A549 (cell line): Measurements from ENCODE around the gene C11orf87. TPM values are rescaled to one million over a fixed set of nuclear protein-coding genes. Genes with fewer than 3 reads are reported as not detected.

ENCODE experiments used
- ATAC-seq, 2 experiments: fragments of 200-7000 bp in 1 of 2; fragments of >200 bp in 1 of 2; cut with Nextera tagmentation in 1 of 2; cut with Tn5 transposase in 1 of 2; 3 replicates each; pipeline versions ENCODE4 v1.8.0 to v1.9.1; 2018 to 2020; ENCODE audit warnings: mild to moderate bottlenecking in 1 of 2, moderate library complexity in 1 of 2
- CTCF ChIA-PET: fragments of 300-600 bp; sonication (Branson Sonifier 250); formaldehyde crosslinking; extraction: SDS; loops from one replicate; lab custom pipeline; 2021; ENCODE audit warnings: antibody characterized with exemption, inconsistent platforms; lab: Yijun Ruan, JAX
- POLR2A ChIA-PET: fragments of 350-600 bp; formaldehyde crosslinking; extraction: SDS; loops from one replicate; lab custom pipeline; 2021; ENCODE audit warnings: antibody characterized with exemption, inconsistent platforms; lab: Yijun Ruan, JAX
- DNase-seq, 2 experiments: peaks; one replicate each; pipeline versions ENCODE4 v3.0.0 to v3.0.0-alpha.2; 2011 to 2016; ENCODE audit warnings: low read depth in 1 of 2, low spot score in 1 of 2
- FAIRE-seq: peaks from 2 replicates; lab custom pipeline; 2011; peaks lifted over from hg19 to GRCh38; lab: Jason Lieb, UNC
- H3K27ac ChIP-seq, 2 experiments: fragments of >200 bp; sonication (Bioruptor Twin); formaldehyde crosslinking; 3 replicates each; pipeline ENCODE4 v1.5.1; 2016 to 2017
- H3K4me1 ChIP-seq: fragments of >200 bp; sonication (Bioruptor Twin); formaldehyde crosslinking; 3 replicates; pipeline ENCODE4 v1.6.1; 2016
- H3K4me2 ChIP-seq: fragments of >200 bp; sonication (Bioruptor Twin); formaldehyde crosslinking; 3 replicates; pipeline ENCODE4 v1.6.1; 2016
- H3K4me3 ChIP-seq: fragments of >200 bp; sonication (Bioruptor Twin); formaldehyde crosslinking; 3 replicates; pipeline ENCODE4 v1.5.1; 2016
- H3K9me3 ChIP-seq: fragments of >200 bp; sonication (Bioruptor Twin); formaldehyde crosslinking; 3 replicates; pipeline ENCODE4 v1.6.1; 2016
- CBX8 ChIP-seq: fragments of 200-600 bp; sonication (generic); IDR thresholded peaks from 2 replicates; pipeline ENCODE4 v1.6.1; 2016
- CHD2 ChIP-seq: fragments of 150-350 bp; IDR thresholded peaks from 2 replicates; pipeline ENCODE4 v1.6.1; 2014; ENCODE audit warnings: low read length; ENCODE audit not compliant: partially characterized antibody
- FOSL2 ChIP-seq, 2 experiments: fragments of 450-650 bp in 1 of 2; fragments of >200 bp in 1 of 2; sonication (Bioruptor Twin) in 1 of 2; formaldehyde crosslinking; IDR thresholded peaks; 2 replicates each; pipeline versions ENCODE4 v1.5.0 to v1.6.1; 2016 to 2020; ENCODE audit warnings: mild to moderate bottlenecking in 1 of 2, moderate library complexity in 1 of 2
- FOXS1 ChIP-seq: fragments of 250-450 bp; sonication (Bioruptor Pico); IDR thresholded peaks from 2 replicates; pipeline ENCODE4 v1.5.0; 2020; ENCODE audit warnings: mild to moderate bottlenecking, moderate library complexity
- GATA3 ChIP-seq: IDR thresholded peaks from 2 replicates; pipeline ENCODE4 v1.6.1; 2012; ENCODE audit warnings: borderline replicate concordance
- HDAC2 ChIP-seq: fragments of 200-600 bp; sonication (generic); IDR thresholded peaks from 2 replicates; pipeline ENCODE4 v1.6.1; 2016
- KDM1A ChIP-seq: fragments of 200-600 bp; sonication (generic); IDR thresholded peaks from 2 replicates; pipeline ENCODE4 v1.6.1; 2016; ENCODE audit warnings: low read depth, mild to moderate bottlenecking
- MAFK ChIP-seq: fragments of 450-650 bp; IDR thresholded peaks from 2 replicates; pipeline ENCODE4 v1.6.1; 2014; ENCODE audit not compliant: partially characterized antibody
- MAZ ChIP-seq: fragments of 150-350 bp; IDR thresholded peaks from 2 replicates; pipeline ENCODE4 v1.6.1; 2014; ENCODE audit warnings: antibody characterized with exemption, low read depth, low read length, borderline replicate concordance
- MYC ChIP-seq: IDR thresholded peaks from 2 replicates; pipeline ENCODE4 v1.6.1; 2012; ENCODE audit warnings: mild to moderate bottlenecking, inconsistent platforms, low read length, improper control_type of control experiment, borderline replicate concordance
- NFE2L2 ChIP-seq: fragments of 150-350 bp; conservative IDR thresholded peaks from 2 replicates; pipeline ENCODE4 v1.6.1; 2014; ENCODE audit warnings: low read length
- NR3C1 ChIP-seq: fragments of >200 bp; sonication (Bioruptor Twin); formaldehyde crosslinking; IDR thresholded peaks from 3 replicates; pipeline ENCODE4 v1.6.1; 2017
- PHF8 ChIP-seq: fragments of 200-600 bp; sonication (generic); IDR thresholded peaks from 2 replicates; pipeline ENCODE4 v1.6.1; 2016; ENCODE audit warnings: low read depth, mild to moderate bottlenecking, antibody characterized with exemption, moderate library complexity, borderline replicate concordance
- POLR2A ChIP-seq: IDR thresholded peaks from 2 replicates; pipeline ENCODE4 v1.6.1; 2012; ENCODE audit warnings: mild to moderate bottlenecking, low read length
- RAD21 ChIP-seq, 2 experiments: fragments of >200 bp in 1 of 2; sonication (Bioruptor Twin) in 1 of 2; formaldehyde crosslinking in 1 of 2; IDR thresholded peaks in 1 of 2; conservative IDR thresholded peaks in 1 of 2; 2 replicates in 1 of 2; 3 replicates in 1 of 2; pipeline ENCODE4 v1.6.1; 2012 to 2018; ENCODE audit warnings: inconsistent platforms in 1 of 2
- RCOR1 ChIP-seq: fragments of 150-350 bp; IDR thresholded peaks from 2 replicates; pipeline ENCODE4 v1.6.1; 2014; ENCODE audit warnings: antibody characterized with exemption, low read length, low read depth
- RNF2 ChIP-seq: fragments of 200-600 bp; sonication (generic); IDR thresholded peaks from 2 replicates; pipeline ENCODE4 v1.6.1; 2016; ENCODE audit warnings: low read depth, mild to moderate bottlenecking, antibody characterized with exemption, moderate library complexity, borderline replicate concordance
- SMC3 ChIP-seq: fragments of >200 bp; sonication (Bioruptor Twin); formaldehyde crosslinking; IDR thresholded peaks from 3 replicates; pipeline ENCODE4 v1.6.1; 2018; ENCODE audit warnings: inconsistent platforms
- TFCP2L1 ChIP-seq: fragments of 250-450 bp; sonication (Bioruptor Pico); IDR thresholded peaks from 2 replicates; pipeline ENCODE4 v1.5.0; 2021; ENCODE audit warnings: mild to moderate bottlenecking
- TP53 ChIP-seq: fragments of 250-450 bp; sonication (Bioruptor Pico); IDR thresholded peaks from 2 replicates; pipeline ENCODE4 v1.5.0; 2021; ENCODE audit warnings: mild to moderate bottlenecking, moderate library complexity
- ZFP36 ChIP-seq: fragments of 450-650 bp; IDR thresholded peaks from 2 replicates; pipeline ENCODE4 v1.6.1; 2014; ENCODE audit warnings: borderline replicate concordance; ENCODE audit not compliant: partially characterized antibody
- ZSCAN20 ChIP-seq: fragments of 250-450 bp; sonication (Bioruptor Pico); IDR thresholded peaks from 2 replicates; pipeline ENCODE4 v1.8.0; 2022; ENCODE audit warnings: mild to moderate bottlenecking, moderate library complexity
- WGBS: methylation state at CpG from one replicate; pipeline ENCODE4 v1.1.6; 2017; ENCODE audit errors: missing lambda C conversion rate; 5-methylcytosine and 5-hydroxymethylcytosine counted together
- polyA minus RNA-seq: library from RNA; depleted of rRNA, polyadenylated mRNA; stranded (reverse); fragments of >200 nt; gene quantifications from 2 replicates; pipeline ENCODE4 v1.2.3, GENCODE V29; 2011; rRNA and poly(A)+ RNA removed
- polyA plus RNA-seq, 4 experiments: library from polyadenylated mRNA; depleted of rRNA in 3 of 4; stranded (reverse); fragments of >200 nt; fragmentation: RNase III in 1 of 4; extraction: RNeasy Plus Mini Kit Qiagen cat#74134 plus additional on column Dnase treatment in 1 of 4; gene quantifications; 2 replicates in 3 of 4; 3 replicates in 1 of 4; pipeline ENCODE4 v1.2.3, GENCODE V29; 2011 to 2017
- TF ChIP-seq, protein P1 (sequence below): fragments of 450-650 bp; IDR thresholded peaks from 2 replicates; pipeline ENCODE4 v1.6.1; 2014; ENCODE audit warnings: antibody characterized with exemption
- TF ChIP-seq, protein P2 (sequence below): fragments of 250-450 bp; sonication (Bioruptor Pico); IDR thresholded peaks from 2 replicates; pipeline ENCODE4 v1.5.0; 2020; ENCODE audit warnings: low read depth, mild to moderate bottlenecking, moderate library complexity
- TF ChIP-seq, protein P3 (sequence below): fragments of >200 bp; sonication (Bioruptor Twin); formaldehyde crosslinking; IDR thresholded peaks from 2 replicates; pipeline ENCODE4 v1.6.1; 2016
- TF ChIP-seq, protein P4 (sequence below): fragments of 150-350 bp; IDR thresholded peaks from 2 replicates; pipeline ENCODE4 v1.6.1; 2014; ENCODE audit warnings: low read depth, mild to moderate bottlenecking, low read length

The C11orf87 gene
- 0.04 and 0.07 TPM in 2 replicates for polyA plus RNA-seq (2011; rRNA removed)
- polyA plus RNA-seq (2012; cell fraction: cytosol; rRNA removed), result 0.01 TPM in 2 replicates
- polyA plus RNA-seq (2012; cell fraction: nucleus; rRNA removed), result 0.02 TPM in 1 of 2 replicates, not detected in the other
- polyA plus RNA-seq (2017; fragmentation: RNase III; extraction: RNeasy Plus Mini Kit Qiagen cat#74134 plus additional on column Dnase treatment), result 0.01 TPM in 2 of 3 replicates, not detected in the other
- 0.05 TPM in 1 of 2 replicates, not detected in the other for polyA minus RNA-seq

DNA sequence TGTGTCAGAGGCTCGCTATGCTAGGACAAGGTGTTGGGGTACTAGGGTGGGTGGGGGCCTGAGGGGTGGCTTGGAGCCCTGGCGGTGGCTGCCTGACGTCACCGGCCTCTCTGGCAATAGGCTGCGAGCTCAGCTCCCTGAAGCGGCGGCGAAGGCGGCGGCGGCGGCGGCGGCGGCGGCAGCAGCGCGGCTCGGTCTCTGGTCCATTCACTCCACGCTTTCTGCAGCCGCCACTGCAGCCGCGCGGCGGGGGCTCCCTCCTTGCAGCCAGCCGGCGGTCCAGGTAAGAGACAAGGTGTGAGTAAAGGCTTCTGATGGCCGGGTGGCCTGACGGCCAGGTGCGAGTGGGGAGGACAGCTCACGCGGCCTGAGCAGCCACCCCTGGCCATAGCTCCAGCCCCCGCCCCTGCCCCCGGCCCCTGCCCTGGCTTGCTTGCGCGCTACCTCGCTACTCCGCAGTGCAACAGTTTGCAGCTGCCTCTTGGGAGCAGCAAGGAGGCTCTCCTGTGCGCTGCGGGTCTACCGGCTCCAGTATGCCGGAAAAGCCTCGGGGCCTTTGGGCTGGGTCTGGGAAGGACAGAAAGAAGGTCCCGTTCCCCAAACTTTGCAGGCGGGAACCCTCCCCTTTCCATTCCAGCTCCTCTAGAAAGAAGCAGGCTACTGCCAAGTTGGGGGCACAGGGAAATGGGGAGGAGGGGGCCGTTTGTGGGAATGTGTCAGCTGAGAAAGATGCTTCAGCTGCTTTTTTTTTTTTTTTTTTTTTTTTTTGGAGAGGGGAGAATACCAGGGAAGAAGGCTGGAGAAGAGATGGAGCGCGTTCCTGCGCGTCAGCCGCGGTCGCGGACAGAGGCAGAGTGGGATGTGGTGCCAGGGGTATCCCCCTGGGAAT, at the start of gene C11orf87:
C11orf87 (plus strand) TSS at position 210 of the 889 bp plus-strand sequence. CDS start 1,444 bp downstream, outside the sequence.
- Histone ChIP-seq H3K4me2 (peak within 1 kb of the TSS; percentile 89), H3K9me3 (no peaks in the 10 kb centered on the region), H3K4me3 (peak within 1 kb of the TSS; percentile 41), H3K4me1 (peaks cover 4% of the 10 kb centered on the region; the same call in 1 of the 3 replicates), H3K27ac (no peak within 1 kb of the TSS)
- DNase-seq (no peak), FAIRE-seq (no peak), ATAC-seq (peak; percentile 63 to 71; a peak in 4 of 6 replicates)
- 48% methylated on average over 17 of the region's 54 CpGs for WGBS
- TF ChIP-seq HDAC2, result no peak
- no peak for TF ChIP-seq MYC
- TF ChIP-seq NR3C1, result no peak
- TF ChIP-seq MAFK, result no peak
- TF ChIP-seq ZSCAN20 (CRISPR knock-in tag), result no peak
- TF ChIP-seq TFCP2L1 (CRISPR knock-in tag), result no peak
- TF ChIP-seq POLR2A, result no peak
- TF ChIP-seq GATA3, result no peak
- TF ChIP-seq SMC3, result no peak
- TF ChIP-seq PHF8, result no peak
- TF ChIP-seq KDM1A, result no peak
- TF ChIP-seq FOXS1, result no peak
- TF ChIP-seq, protein P1, sequence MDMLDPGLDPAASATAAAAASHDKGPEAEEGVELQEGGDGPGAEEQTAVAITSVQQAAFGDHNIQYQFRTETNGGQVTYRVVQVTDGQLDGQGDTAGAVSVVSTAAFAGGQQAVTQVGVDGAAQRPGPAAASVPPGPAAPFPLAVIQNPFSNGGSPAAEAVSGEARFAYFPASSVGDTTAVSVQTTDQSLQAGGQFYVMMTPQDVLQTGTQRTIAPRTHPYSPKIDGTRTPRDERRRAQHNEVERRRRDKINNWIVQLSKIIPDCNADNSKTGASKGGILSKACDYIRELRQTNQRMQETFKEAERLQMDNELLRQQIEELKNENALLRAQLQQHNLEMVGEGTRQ, result no peak
- TF ChIP-seq RNF2, result no peak
- no peak for TF ChIP-seq ZFP36
- ChIA-PET CTCF (interaction anchor here (0.6 to 1.5 kb wide), 3 partner anchors 73 to 687 kb away, joined by 3 to 4 read pairs (median 4); no protein-coding TSS in a partner anchor), POLR2A (interaction anchor here (0.6 kb wide), 1 partner anchor 1422 kb away, joined by 3 read pairs; no protein-coding TSS in a partner anchor)

DNA sequence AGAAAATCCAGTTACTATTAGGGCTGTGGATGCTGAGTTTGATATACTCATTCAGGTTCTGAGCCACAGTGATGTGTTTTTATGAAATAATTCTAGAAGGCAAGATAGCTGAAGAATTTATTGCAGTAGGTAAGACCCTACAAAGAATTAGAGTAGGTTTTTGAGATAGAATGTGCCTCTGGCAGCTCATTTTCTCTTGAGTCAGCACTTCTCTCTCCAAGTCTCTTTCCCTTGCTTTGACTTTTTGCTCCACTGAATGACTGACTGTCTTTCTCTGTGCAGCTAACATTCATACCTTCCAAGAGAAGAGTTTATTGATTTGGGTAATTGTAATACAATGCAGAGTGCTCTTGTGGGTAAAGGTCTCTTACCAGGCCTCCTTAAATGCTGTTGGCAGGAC, 48.0 kb upstream of the C11orf87 start:
- TF ChIP-seq NFE2L2, result no peak
- TF ChIP-seq TP53 (CRISPR knock-in tag), result no peak
- TF ChIP-seq CHD2, result no peak
- peak; percentile 62 for TF ChIP-seq MAFK
- TF ChIP-seq, protein P2, sequence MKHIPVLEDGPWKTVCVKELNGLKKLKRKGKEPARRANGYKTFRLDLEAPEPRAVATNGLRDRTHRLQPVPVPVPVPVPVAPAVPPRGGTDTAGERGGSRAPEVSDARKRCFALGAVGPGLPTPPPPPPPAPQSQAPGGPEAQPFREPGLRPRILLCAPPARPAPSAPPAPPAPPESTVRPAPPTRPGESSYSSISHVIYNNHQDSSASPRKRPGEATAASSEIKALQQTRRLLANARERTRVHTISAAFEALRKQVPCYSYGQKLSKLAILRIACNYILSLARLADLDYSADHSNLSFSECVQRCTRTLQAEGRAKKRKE, result no peak
- H3K9me3 ChIP-seq, result no peaks in the 10 kb centered on the region; the same call in 2 of the 3 replicates
- no peak overlapping the region for H3K4me3 ChIP-seq
- no peak overlapping the region for H3K4me2 ChIP-seq
- no peaks in the 10 kb centered on the region for H3K4me1 ChIP-seq
- FAIRE-seq (no peak), DNase-seq (no peak), ATAC-seq (no peak)
- ChIA-PET POLR2A (no interaction called here), CTCF (no interaction called here)
- no peak overlapping the region for H3K27ac ChIP-seq

DNA sequence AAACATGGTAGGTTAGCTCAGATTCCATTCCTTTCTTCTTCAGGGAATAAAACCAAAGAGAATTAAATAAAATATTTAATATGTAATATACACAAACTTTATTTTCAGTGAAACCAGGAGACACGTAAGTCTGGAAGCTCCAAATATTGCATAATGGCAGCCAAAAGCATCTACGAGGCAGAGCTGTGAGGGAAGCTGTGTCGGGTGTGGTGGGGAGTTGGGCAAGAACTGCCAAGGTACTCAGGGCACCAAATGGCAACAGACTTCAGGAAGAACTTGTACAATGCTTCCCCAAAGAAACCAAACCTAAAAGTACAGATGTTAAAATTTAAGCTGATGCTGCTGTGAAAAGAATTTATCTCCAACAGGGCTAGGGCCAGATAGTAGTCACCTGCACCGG, 47.5 kb upstream of the C11orf87 start:
- DNase-seq, result no peak
- POLR2A ChIA-PET, result no interaction called here
- no peak for TF ChIP-seq MAZ
- no peak for TF ChIP-seq RAD21 (conservative IDR thresholded peaks at IDR 0.05 in 1 of 2, IDR thresholded peaks at IDR 0.05 in 1 of 2)
- TF ChIP-seq CHD2, result no peak
- no peak for TF ChIP-seq HDAC2
- TF ChIP-seq KDM1A, result no peak
- TF ChIP-seq ZSCAN20 (CRISPR knock-in tag), result no peak
- TF ChIP-seq POLR2A, result no peak
- TF ChIP-seq RCOR1, result no peak
- TF ChIP-seq, protein P3, sequence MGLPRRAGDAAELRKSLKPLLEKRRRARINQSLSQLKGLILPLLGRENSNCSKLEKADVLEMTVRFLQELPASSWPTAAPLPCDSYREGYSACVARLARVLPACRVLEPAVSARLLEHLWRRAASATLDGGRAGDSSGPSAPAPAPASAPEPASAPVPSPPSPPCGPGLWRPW, result no peak
- no peak for TF ChIP-seq FOSL2 (IDR thresholded peaks at IDR 0.05)
- no peak for TF ChIP-seq FOSL2 (CRISPR knock-in tag; IDR thresholded peaks at IDR 0.05)
- TF ChIP-seq SMC3, result no peak
- no peak for TF ChIP-seq NR3C1
- no peak for TF ChIP-seq CBX8
- TF ChIP-seq, protein P4, sequence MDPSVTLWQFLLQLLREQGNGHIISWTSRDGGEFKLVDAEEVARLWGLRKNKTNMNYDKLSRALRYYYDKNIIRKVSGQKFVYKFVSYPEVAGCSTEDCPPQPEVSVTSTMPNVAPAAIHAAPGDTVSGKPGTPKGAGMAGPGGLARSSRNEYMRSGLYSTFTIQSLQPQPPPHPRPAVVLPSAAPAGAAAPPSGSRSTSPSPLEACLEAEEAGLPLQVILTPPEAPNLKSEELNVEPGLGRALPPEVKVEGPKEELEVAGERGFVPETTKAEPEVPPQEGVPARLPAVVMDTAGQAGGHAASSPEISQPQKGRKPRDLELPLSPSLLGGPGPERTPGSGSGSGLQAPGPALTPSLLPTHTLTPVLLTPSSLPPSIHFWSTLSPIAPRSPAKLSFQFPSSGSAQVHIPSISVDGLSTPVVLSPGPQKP, result no peak
- TF ChIP-seq FOXS1, result no peak
- TF ChIP-seq, all 56 proteins: peak for 0
- WGBS, result 19% methylated on average over 4 of the region's 4 CpGs
- H3K4me1 ChIP-seq, result no peaks in the 10 kb centered on the region
- H3K4me3 ChIP-seq, result no peak overlapping the region
- CTCF ChIA-PET, result no interaction called here
- no peaks in the 10 kb centered on the region; the same call in 2 of the 3 replicates for H3K9me3 ChIP-seq
- FAIRE-seq, result no peak
- ATAC-seq, result no peak
- no peak overlapping the region for H3K4me2 ChIP-seq
- H3K27ac ChIP-seq, result no peak overlapping the region
